ENCODE results near the gene NDUFA11. TPM values are rescaled to one million over a fixed set of nuclear protein-coding genes. Genes with fewer than 3 reads are reported as not detected.

The NDUFA11 gene
- total and polyA plus RNA-seq, 7 donors: 242 to 450 (median 395) TPM

DNA sequence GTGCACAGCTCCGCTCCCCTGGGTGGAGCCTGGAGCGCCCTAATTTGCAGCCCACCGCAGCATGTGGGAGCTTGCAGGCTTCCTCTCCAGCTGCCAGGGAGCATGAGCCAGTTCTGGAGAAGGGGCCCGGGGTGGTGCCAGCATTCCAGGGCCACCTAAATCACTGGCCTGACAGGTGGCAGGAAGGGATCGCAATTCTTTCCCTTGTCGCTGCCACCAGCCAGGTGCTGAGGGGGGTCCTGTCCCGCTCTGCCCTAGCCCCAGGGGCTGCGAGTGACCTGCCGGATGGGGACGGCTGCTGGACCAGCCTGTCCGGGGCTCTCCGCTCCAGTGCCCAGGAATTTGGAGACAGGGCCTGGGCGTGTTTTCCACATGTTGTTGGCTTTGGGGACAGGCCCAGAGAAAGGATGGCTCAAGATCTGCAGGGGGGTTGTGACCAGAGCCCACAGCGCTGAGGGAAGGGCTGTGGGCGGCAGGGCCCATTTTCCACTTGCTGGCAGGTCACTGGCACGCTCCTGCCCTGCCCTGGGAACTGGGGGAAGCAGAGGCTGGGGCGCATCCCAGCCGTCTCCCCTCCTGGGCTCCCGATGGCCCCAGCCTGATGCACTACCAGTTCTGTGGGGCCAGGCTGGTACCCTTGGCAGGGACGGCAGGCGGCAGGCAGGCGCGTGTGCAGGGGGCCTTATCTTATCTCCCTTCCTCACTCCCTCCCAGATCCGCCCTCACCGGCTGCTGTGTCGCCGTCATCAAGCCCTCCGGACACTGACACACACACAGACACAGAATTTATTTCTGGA lies 9.5 kb downstream of the NDUFA11 start:
- intact Hi-C loops (cut with DNase I): no loop called here
- Histone ChIP-seq H3K9me3 (no peaks in the 10 kb centered on the region), H3K4me3 (no peak overlapping the region), H3K27me3 (no peaks in the 10 kb centered on the region), H3K27ac (peak overlapping the region in 1 of 4 donors; percentile 16), H3K36me3 (peaks cover 6 to 30% (median 12%) of the 10 kb centered on the region in 4 donors), H3K4me1 (peaks cover 0 to 39% (median 35%) of the 10 kb centered on the region in 4 donors)
- no peak for DNase-seq
- 86 to 87% methylated on average over 28 of the region's 28 CpGs for WGBS, 2 donors
- TF ChIP-seq, protein P1, sequence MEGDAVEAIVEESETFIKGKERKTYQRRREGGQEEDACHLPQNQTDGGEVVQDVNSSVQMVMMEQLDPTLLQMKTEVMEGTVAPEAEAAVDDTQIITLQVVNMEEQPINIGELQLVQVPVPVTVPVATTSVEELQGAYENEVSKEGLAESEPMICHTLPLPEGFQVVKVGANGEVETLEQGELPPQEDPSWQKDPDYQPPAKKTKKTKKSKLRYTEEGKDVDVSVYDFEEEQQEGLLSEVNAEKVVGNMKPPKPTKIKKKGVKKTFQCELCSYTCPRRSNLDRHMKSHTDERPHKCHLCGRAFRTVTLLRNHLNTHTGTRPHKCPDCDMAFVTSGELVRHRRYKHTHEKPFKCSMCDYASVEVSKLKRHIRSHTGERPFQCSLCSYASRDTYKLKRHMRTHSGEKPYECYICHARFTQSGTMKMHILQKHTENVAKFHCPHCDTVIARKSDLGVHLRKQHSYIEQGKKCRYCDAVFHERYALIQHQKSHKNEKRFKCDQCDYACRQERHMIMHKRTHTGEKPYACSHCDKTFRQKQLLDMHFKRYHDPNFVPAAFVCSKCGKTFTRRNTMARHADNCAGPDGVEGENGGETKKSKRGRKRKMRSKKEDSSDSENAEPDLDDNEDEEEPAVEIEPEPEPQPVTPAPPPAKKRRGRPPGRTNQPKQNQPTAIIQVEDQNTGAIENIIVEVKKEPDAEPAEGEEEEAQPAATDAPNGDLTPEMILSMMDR (IDR thresholded peaks at IDR 0.05): no peak
- TF ChIP-seq POLR2AphosphoS5 (IDR thresholded peaks at IDR 0.05) (no peak), POLR2A (IDR thresholded peaks at IDR 0.05) (no peak), EP300 (IDR thresholded peaks at IDR 0.05) (no peak)

DNA sequence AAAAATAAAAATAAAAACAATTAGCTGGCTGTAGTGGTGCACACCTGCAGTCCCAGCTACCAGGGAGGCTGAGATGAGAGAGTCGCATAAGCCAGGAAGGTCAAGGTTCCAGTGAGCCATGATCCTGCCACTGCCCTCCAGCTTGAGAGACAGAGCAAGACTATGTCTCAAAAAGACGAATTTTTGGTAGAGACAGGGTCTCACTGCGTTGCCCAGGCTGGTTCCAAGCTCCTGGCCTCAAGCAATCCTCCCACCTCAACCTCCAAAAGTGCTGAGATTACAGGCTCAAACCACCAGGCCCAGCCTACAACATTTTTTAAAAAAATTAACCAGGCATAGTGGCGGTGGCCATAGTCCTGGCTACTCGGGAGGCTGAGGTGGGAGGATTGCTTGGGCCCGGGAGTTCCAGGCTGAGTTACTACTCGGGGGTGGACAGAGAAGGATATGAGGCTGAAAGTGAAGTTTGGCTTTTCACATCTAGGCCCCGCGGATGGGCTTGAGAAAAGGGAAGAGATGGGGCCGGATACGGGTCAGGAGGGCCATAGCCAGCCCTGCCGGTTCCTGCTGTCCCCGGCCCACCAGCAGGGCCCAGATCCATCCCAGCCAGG lies 10.2 kb downstream of the NDUFA11 start:
- H3K27me3 ChIP-seq: no peaks in the 10 kb centered on the region
- no peaks in the 10 kb centered on the region for H3K9me3 ChIP-seq
- H3K36me3 ChIP-seq: peaks cover 6 to 30% (median 12%) of the 10 kb centered on the region in 4 donors
- H3K27ac ChIP-seq: peak overlapping the region in 1 of 4 donors; percentile 16
- no peak overlapping the region for H3K4me3 ChIP-seq
- TF ChIP-seq, protein P1 (IDR thresholded peaks at IDR 0.05): no peak
- TF ChIP-seq POLR2A (IDR thresholded peaks at IDR 0.05) (no peak), POLR2AphosphoS5 (IDR thresholded peaks at IDR 0.05) (no peak), EP300 (IDR thresholded peaks at IDR 0.05) (no peak)
- 81 to 84% methylated on average over 13 of the region's 13 CpGs for WGBS, 2 donors
- intact Hi-C loops (cut with DNase I): no loop called here
- no peak for DNase-seq
- peaks cover 0 to 39% (median 36%) of the 10 kb centered on the region in 4 donors for H3K4me1 ChIP-seq

DNA sequence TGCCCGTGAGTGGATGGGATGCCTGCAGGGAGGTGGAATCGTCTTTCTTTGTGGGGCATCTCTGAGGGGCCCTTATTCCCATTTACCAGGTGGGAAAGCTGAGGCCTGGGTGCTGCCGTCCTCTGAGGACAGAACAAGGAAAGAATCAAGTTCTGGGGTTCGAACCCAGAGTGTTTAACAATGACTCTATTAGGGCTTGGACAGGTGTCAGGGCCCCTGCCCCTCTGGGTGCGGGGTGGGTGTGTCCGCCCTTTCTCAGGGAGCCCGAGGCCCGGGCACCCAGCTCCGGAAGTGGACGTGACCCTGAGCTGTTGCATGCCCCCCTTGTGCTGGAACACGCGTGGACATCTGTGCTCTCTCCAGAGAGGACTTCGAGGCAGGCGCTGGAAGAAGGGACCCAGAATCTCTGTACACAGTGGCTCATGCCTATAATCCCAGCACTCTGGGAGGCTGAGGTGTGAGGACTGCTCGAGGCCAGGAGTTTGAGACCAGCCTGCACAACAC lies 10.8 kb downstream of the NDUFA11 start:
- H3K4me1 ChIP-seq: peaks cover 0 to 39% (median 36%) of the 10 kb centered on the region in 4 donors

DNA sequence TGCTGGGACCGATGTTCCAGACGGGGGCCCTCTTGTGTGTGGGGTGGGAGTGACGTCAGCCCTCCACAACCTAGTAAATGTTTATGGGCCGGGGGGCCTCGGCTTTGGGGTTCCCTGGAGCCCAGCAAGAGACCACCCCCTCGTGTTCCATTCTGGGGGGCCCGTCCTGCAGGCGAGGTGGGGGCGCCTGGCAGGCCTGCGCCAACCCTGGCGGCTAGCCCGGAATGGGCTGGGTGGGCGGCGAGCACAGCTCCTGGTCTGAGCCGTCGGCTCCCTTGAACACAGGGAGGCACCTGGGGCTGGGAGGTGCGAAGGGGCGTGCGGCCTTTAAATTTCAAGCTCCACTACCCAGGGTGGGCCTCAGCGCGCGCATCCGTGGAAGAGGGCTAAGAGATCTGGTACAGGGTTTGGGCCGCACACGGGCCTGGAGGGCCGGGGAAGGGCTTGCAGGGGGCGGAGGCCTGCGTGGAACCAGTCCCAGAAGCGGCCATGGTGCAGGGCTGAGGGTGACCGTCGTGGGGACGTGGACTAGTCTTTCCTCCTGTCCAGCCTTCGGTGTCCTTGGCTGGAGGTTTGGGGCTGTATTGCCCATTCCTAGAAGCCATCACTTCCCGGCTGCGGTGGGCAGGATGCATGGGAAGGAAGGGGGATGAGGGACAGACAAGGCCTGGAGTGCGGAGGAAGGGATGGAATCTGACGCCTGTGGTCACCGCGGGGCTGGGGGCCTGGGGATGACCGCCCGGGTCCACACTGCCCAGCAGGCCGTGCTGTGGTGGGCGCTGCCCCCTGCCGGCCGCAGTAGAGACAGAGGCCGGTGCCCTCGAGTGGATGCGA lies 11.4 kb downstream of the NDUFA11 start:
- WGBS, 2 donors: 3 to 15% methylated on average over 48 of the region's 48 CpGs
- peaks cover 0 to 38% (median 35%) of the 10 kb centered on the region in 4 donors for H3K4me1 ChIP-seq
- no peaks in the 10 kb centered on the region for H3K27me3 ChIP-seq
- H3K27ac ChIP-seq: peak overlapping the region in 2 of 4 donors; percentile 83 to 87
- intact Hi-C loops (cut with DNase I): loop anchor here (1.0 to 2.0 kb wide), 2 partner anchors 63 to 88 kb away; no protein-coding TSS in a partner anchor
- no peaks in the 10 kb centered on the region for H3K9me3 ChIP-seq
- H3K4me3 ChIP-seq: peak overlapping the region in 1 of 4 donors; percentile 5
- H3K36me3 ChIP-seq: peaks cover 6 to 30% (median 12%) of the 10 kb centered on the region in 4 donors
- no peak for DNase-seq
- TF ChIP-seq, protein P1 (IDR thresholded peaks at IDR 0.05): peak; percentile 81 to 93 (median 86)
- TF ChIP-seq EP300 (IDR thresholded peaks at IDR 0.05): no peak
- TF ChIP-seq POLR2A (IDR thresholded peaks at IDR 0.05): no peak
- TF ChIP-seq POLR2AphosphoS5 (IDR thresholded peaks at IDR 0.05): peak in 2 of 4 donors; percentile 54 to 55

More for the DNA sequence above, 10.8 kb downstream of the NDUFA11 start:
- no peak for DNase-seq
- H3K9me3 ChIP-seq: no peaks in the 10 kb centered on the region
- H3K36me3 ChIP-seq: peaks cover 6 to 30% (median 12%) of the 10 kb centered on the region in 4 donors
- TF ChIP-seq POLR2A (IDR thresholded peaks at IDR 0.05) (no peak), POLR2AphosphoS5 (IDR thresholded peaks at IDR 0.05) (no peak), EP300 (IDR thresholded peaks at IDR 0.05) (no peak)
- TF ChIP-seq, protein P1 (IDR thresholded peaks at IDR 0.05): no peak
- H3K27ac ChIP-seq: peak overlapping the region in 2 of 4 donors; percentile 83 to 87
- intact Hi-C loops (cut with DNase I): loop anchor here (1.0 kb wide), 1 partner anchor 89 kb away; no protein-coding TSS in a partner anchor
- H3K27me3 ChIP-seq: no peaks in the 10 kb centered on the region
- 49 to 64% methylated on average over 15 of the region's 15 CpGs for WGBS, 2 donors
- no peak overlapping the region for H3K4me3 ChIP-seq

Measured in sigmoid colon (tissue), 7 donors.